ENCODE results near the gene SNTN. TPM values are rescaled to one million over a fixed set of nuclear protein-coding genes. Genes with fewer than 3 reads are reported as not detected.

The SNTN gene
- total and polyA plus RNA-seq, 2 experiments from 2014 or later = 0.70 TPM; not detected in 1

- TF ChIP-seq, protein P1, sequence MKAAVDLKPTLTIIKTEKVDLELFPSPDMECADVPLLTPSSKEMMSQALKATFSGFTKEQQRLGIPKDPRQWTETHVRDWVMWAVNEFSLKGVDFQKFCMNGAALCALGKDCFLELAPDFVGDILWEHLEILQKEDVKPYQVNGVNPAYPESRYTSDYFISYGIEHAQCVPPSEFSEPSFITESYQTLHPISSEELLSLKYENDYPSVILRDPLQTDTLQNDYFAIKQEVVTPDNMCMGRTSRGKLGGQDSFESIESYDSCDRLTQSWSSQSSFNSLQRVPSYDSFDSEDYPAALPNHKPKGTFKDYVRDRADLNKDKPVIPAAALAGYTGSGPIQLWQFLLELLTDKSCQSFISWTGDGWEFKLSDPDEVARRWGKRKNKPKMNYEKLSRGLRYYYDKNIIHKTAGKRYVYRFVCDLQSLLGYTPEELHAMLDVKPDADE (IDR thresholded peaks at IDR 0.05) = no peak
- no peak for TF ChIP-seq REST (IDR thresholded peaks at IDR 0.05; ENCODE audit: unreplicated experiment)
Measured at GRCh38 chr3:63611382-63611781, 41.1 kb upstream of the SNTN start (continued).

GRCh38 chr3:63613561-63613960 is 38.9 kb upstream of the SNTN start:
- Mint-ChIP-seq H3K27me3 (ENCODE audit: insufficient read depth, low read depth, poor library complexity) (no peaks in the 10 kb centered on the region), H3K27ac (no peak overlapping the region), H3K36me3 (ENCODE audit: low read depth) (no peaks in the 10 kb centered on the region), H3K4me1 (peaks cover 7% of the 10 kb centered on the region; the same call in 1 of the 3 replicates), H3K4me3 (no peak overlapping the region), H3K9me3 (no peaks in the 10 kb centered on the region)
- Histone ChIP-seq H3K4me2 (no peak overlapping the region), H4K20me1 (replicated peaks; ENCODE audit: insufficient read depth) (no peaks in the 10 kb centered on the region), H3K79me2 (replicated peaks; ENCODE audit: insufficient read depth) (no peaks in the 10 kb centered on the region), H3K4me3 (no peak overlapping the region), H3K27ac (ENCODE audit: low read depth) (no peak overlapping the region), H3K9me2 (ENCODE audit: insufficient read depth) (0 out of 2 replicates have a peak, but pooled peaks cover 5% of the 10 kb centered on the region), H3K36me3 (ENCODE audit: insufficient read depth) (no peaks in the 10 kb centered on the region), H3K27me3 (ENCODE audit: insufficient read depth) (no peaks in the 10 kb centered on the region), H2AFZ (no peak overlapping the region), H3F3A (replicated peaks; ENCODE audit: low read depth) (no peaks in the 10 kb centered on the region), H3K4me1 (ENCODE audit: insufficient read depth) (no peaks in the 10 kb centered on the region; the same call in 1 of the 2 replicates)
- DNase-seq (ENCODE audit: low spot score) (no peak), ATAC-seq (no peak)
- TF ChIP-seq JUNB (IDR thresholded peaks at IDR 0.05; ENCODE audit: unreplicated experiment) (no peak), EZH2phosphoT487 (IDR thresholded peaks at IDR 0.05; ENCODE audit: unreplicated experiment) (no peak), EZH2 (IDR thresholded peaks at IDR 0.05; ENCODE audit: low read depth, unreplicated experiment) (no peak), STAT1 (IDR thresholded peaks at IDR 0.05; ENCODE audit: unreplicated experiment) (no peak), POLR2AphosphoS5 (IDR thresholded peaks at IDR 0.05; ENCODE audit: low read depth) (no peak), ZNF331 (CRISPR knock-in tag; IDR thresholded peaks at IDR 0.05; ENCODE audit: low read depth) (no peak), CREB1 (CRISPR knock-in tag; IDR thresholded peaks at IDR 0.05; ENCODE audit: low read depth) (no peak)
- TF ChIP-seq, protein P2, sequence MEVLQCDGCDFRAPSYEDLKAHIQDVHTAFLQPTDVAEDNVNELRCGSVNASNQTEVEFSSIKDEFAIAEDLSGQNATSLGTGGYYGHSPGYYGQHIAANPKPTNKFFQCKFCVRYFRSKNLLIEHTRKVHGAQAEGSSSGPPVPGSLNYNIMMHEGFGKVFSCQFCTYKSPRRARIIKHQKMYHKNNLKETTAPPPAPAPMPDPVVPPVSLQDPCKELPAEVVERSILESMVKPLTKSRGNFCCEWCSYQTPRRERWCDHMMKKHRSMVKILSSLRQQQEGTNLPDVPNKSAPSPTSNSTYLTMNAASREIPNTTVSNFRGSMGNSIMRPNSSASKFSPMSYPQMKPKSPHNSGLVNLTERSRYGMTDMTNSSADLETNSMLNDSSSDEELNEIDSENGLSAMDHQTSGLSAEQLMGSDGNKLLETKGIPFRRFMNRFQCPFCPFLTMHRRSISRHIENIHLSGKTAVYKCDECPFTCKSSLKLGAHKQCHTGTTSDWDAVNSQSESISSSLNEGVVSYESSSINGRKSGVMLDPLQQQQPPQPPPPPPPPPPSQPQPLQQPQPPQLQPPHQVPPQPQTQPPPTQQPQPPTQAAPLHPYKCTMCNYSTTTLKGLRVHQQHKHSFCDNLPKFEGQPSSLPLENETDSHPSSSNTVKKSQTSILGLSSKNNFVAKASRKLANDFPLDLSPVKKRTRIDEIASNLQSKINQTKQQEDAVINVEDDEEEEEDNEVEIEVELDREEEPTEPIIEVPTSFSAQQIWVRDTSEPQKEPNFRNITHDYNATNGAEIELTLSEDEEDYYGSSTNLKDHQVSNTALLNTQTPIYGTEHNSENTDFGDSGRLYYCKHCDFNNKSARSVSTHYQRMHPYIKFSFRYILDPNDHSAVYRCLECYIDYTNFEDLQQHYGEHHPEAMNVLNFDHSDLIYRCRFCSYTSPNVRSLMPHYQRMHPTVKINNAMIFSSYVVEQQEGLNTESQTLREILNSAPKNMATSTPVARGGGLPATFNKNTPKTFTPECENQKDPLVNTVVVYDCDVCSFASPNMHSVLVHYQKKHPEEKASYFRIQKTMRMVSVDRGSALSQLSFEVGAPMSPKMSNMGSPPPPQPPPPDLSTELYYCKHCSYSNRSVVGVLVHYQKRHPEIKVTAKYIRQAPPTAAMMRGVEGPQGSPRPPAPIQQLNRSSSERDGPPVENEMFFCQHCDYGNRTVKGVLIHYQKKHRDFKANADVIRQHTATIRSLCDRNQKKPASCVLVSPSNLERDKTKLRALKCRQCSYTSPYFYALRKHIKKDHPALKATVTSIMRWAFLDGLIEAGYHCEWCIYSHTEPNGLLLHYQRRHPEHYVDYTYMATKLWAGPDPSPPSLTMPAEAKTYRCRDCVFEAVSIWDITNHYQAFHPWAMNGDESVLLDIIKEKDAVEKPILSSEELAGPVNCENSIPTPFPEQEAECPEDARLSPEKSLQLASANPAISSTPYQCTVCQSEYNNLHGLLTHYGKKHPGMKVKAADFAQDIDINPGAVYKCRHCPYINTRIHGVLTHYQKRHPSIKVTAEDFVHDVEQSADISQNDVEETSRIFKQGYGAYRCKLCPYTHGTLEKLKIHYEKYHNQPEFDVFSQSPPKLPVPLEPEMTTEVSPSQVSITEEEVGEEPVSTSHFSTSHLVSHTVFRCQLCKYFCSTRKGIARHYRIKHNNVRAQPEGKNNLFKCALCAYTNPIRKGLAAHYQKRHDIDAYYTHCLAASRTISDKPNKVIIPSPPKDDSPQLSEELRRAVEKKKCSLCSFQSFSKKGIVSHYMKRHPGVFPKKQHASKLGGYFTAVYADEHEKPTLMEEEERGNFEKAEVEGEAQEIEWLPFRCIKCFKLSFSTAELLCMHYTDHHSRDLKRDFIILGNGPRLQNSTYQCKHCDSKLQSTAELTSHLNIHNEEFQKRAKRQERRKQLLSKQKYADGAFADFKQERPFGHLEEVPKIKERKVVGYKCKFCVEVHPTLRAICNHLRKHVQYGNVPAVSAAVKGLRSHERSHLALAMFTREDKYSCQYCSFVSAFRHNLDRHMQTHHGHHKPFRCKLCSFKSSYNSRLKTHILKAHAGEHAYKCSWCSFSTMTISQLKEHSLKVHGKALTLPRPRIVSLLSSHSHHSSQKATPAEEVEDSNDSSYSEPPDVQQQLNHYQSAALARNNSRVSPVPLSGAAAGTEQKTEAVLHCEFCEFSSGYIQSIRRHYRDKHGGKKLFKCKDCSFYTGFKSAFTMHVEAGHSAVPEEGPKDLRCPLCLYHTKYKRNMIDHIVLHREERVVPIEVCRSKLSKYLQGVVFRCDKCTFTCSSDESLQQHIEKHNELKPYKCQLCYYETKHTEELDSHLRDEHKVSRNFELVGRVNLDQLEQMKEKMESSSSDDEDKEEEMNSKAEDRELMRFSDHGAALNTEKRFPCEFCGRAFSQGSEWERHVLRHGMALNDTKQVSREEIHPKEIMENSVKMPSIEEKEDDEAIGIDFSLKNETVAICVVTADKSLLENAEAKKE (CRISPR knock-in tag; IDR thresholded peaks at IDR 0.05) = no peak
- TF ChIP-seq, protein P1 (IDR thresholded peaks at IDR 0.05) = no peak
- TF ChIP-seq, protein P3, sequence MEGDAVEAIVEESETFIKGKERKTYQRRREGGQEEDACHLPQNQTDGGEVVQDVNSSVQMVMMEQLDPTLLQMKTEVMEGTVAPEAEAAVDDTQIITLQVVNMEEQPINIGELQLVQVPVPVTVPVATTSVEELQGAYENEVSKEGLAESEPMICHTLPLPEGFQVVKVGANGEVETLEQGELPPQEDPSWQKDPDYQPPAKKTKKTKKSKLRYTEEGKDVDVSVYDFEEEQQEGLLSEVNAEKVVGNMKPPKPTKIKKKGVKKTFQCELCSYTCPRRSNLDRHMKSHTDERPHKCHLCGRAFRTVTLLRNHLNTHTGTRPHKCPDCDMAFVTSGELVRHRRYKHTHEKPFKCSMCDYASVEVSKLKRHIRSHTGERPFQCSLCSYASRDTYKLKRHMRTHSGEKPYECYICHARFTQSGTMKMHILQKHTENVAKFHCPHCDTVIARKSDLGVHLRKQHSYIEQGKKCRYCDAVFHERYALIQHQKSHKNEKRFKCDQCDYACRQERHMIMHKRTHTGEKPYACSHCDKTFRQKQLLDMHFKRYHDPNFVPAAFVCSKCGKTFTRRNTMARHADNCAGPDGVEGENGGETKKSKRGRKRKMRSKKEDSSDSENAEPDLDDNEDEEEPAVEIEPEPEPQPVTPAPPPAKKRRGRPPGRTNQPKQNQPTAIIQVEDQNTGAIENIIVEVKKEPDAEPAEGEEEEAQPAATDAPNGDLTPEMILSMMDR (conservative IDR thresholded peaks at IDR 0.05; ENCODE audit: low read depth in 2 of 2) = no peak
